HG02885 (cell line): Measurements from ENCODE around the gene GLG1.
"Not testable (repeated sequence)": the region's sequence is repeated elsewhere in the genome, so short reads cannot be mapped to it uniquely, and the experiment has no call there.

Experiments
- ATAC-seq: cut with Tn5 transposase; IDR thresholded peaks from one replicate; pipeline ENCODE4 v1.9.1; 2021; ENCODE audit warnings: mild to moderate bottlenecking; ENCODE audit not compliant: unreplicated experiment, poor library complexity

The GLG1 gene

DNA sequence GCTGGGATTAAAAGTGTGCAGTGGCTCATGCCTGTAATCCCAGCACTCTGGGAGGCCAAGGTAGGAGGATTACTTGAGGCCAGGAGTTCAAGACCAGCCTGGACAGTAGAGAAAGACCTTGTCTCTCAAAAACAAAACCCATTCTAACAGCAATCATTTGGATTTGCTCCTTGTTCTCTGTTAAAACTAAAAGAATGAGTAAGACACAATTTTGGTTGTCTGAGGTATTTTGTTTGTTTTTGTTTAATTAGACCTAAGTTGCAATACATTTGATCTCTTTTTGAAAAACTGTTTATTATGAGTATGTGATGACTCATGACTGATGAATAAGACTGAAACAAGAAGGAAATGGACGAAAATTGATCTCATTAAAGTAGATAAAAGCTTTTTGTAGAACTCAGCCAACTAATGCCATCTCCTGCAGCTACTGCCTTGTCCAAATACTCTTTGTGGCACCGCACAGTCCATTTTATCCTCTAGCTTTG, 29.0 kb downstream of the GLG1 start:
- ATAC-seq = no peak

GRCh38 chr16:74575807-74576643, 30.9 kb downstream of the GLG1 start:
- no peak for ATAC-seq

- no peak for ATAC-seq
These were observed 31.6 kb downstream of the GLG1 start for GRCh38 chr16:74575175-74575806.

GRCh38 chr16:74574146-74574545, 32.8 kb downstream of the GLG1 start:
- ATAC-seq = no peak

GRCh38 chr16:74573622-74574021, 33.3 kb downstream of the GLG1 start:
- ATAC-seq = no peak

DNA sequence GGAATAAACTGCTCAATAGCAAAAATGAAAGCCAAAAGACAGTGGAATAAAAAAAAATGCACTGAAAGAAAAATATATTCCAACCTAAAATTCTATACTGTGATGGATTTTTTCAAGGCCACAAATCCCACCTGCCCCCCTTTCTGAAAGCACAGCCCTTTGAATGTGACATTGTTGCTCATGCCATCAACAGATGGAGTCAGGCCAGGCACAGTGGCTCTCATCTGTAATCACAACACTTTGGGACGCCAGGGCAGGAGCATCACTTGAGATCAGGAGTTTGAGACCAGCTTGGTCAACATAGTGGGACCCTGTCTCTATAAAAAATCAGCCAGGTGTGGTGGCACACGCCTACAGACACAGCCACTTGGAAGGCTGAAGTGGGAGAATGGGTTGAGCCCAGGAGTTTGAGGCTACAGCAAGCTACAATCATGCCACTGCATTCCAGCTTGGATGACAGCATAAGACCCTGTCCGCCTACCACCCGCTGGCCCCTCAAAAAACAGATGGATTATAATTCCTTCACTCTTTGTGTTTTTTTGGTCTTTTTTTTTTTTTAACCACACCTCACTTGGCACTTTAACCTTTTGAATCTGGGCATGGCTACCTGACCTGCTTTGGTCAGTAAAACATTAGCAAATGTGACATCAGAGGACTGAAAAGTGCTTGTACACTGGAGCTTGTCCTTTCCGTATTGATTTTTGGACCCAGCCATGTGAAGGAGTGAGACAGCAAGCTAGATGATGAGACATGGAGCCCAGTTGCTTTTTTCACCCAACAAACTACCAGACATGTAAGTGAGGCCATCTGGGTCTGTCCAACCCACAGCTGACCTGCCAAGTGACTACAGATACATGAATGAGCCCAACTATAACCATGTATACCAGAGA, 36.3 kb downstream of the GLG1 start:
- ATAC-seq = no peak

- no peak for ATAC-seq
These were observed 37.8 kb downstream of the GLG1 start for GRCh38 chr16:74568961-74569631.

GRCh38 chr16:74567901-74568300, 39.0 kb downstream of the GLG1 start:
- no peak for ATAC-seq

GRCh38 chr16:74565378-74565777, 41.5 kb downstream of the GLG1 start:
- no peak for ATAC-seq

GRCh38 chr16:74564451-74564984, 42.4 kb downstream of the GLG1 start:
- no peak for ATAC-seq

DNA sequence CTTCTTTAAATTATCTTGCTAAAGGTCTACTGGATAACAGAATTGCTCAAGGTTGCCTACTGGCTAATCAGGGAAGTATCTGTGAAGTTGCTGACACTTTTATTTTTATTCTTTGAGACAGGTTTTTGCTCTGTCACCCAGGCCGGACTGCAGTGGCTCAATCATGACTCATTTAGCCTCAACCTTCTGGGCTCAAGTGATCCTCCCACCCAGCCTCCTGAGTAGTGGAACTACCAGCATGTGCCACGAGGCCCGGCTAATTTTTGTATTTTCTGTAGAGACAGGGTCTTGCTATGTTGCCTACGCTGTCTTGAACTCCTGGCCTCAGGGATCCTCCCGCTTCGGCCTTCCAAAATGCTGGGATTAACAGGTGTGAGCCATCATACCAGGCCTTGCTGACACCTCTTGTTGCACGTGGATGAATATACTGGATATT, 43.1 kb downstream of the GLG1 start:
- no peak for ATAC-seq

DNA sequence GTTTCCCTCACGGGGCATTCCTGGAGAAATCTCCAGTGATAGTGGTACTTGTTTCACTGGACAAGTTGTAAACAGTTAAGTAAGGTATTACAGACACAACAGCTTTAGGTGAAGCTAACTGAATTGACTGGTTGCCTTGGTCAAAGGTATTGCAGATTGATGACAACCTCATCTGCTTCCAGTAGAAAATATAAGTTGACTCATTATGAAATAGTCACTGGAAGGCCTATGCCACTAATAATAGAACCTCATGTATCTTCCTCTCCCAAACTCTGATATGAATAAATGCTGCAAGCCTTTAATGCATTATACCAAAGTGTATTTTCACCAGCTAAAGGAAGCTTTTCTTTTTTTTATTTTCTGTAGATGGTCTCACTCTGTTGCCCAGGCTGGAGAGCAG, 44.8 kb downstream of the GLG1 start:
- ATAC-seq = no peak

DNA sequence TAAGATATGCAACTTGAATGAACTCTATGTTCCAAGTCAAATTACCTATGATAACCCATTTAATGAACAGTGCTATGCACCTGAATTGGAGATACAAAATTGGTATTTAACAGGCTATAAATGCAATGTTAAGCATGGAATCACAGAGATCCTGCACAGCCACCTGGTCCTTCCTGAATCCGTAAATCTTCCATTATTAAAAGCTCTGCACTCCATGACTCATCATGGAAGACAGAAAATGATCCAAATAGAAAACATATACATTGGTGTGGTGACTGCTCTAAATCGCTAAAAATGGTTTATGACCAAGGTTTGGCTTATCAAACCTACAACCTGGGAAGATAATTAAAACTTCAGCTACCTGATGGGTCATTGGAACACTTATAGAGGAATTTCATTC, 45.3 kb downstream of the GLG1 start:
- no peak for ATAC-seq

GRCh38 chr16:74560912-74561311, 46.0 kb downstream of the GLG1 start:
- ATAC-seq = no peak

DNA sequence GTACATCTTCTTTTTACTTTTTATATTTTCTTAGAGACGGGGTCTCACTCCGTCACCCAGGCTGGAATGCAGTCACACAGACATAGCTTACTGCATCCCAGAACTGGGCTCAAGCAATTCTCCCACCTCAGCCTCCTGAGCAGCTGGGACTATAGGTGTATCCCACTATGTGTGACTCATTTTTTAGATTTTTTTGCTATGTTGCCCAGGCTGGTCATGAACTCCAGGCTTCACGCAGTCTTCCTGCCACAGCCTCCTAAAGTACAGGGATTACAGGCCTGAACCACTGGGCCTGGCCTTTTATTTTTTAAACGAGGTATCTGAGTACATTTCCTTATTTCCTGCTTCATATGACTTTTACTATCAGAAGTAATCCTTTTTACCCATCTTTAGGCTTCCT, 48.0 kb downstream of the GLG1 start:
- no peak for ATAC-seq

DNA sequence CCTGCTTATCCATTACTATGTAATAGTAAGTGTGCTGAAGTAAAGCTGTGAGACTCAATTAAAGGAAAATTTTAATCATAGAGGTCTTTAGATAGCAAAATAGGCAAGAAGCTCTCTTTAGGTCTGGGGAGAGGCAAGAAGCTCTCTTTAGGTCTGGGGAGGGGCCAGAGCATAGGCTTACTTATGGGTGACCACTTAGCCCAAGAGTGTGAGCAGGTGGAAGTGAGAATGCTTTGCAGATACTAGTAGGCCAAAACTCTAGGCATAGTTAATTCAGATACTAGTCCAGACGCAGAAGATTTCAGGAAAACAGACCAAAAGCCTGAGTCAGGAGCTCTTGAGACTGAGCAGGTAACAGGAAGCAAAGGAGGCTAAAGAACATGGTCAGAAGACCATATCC, 49.6 kb downstream of the GLG1 start:
- ATAC-seq = no peak

GRCh38 chr16:74556375-74556922, 50.5 kb downstream of the GLG1 start:
- ATAC-seq = no peak

- not testable (repeated sequence) for ATAC-seq
These were observed 54.6 kb downstream of the GLG1 start for GRCh38 chr16:74552357-74552756.

DNA sequence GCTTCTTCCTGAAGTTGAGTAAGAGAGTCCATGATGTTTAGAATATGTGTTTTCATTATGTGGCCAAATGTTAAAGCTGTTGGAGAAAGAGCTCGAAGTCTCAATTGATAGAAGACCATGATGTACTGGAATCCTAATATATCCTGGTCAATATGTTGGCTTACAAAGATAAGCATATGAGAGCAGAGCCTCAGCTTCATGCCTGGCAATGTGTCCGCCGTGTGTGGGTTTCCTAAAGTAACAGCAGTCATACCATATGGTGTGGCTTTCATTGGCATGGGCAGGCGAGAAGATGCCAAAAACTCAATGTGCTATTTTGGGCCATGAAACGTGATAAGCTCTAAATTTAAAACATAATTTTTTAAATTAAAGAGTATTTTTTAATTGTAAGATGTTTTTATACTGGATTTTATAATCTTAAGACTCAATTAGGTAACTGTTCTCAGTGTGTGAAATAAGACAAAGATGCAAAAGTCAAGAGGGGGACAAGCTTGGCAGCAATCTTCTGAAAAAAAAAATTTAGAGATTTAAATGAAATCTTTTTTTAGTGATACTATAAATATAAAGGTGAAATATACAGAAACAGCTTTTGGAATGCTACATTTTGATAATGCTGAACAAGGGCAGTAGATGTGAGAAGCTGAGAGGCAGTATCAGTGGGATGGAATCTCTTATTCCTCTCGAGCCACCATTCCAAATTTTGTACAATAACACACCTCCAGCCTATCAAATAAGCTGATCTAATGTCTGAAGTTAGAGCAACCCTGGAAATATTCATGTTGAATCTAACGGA, 56.5 kb downstream of the GLG1 start:
- ATAC-seq = not testable (repeated sequence)
